OCI-LY1 (cell line): ENCODE data around the gene KDM2A.

ENCODE experiments used
- H2AFZ ChIP-seq: fragments of 200-600 bp; sonication (generic), shearing (Covaris generic); 2 replicates; pipeline ENCODE4 v1.6.0; 2014; ENCODE audit warnings: antibody characterized with exemption, mild to moderate bottlenecking, low read length
- H3F3A ChIP-seq: fragments of 200-600 bp; sonication (generic), shearing (Covaris generic); 2 replicates; pipeline ENCODE4 v1.6.0; 2014; ENCODE audit warnings: mild to moderate bottlenecking, antibody characterized with exemption, low read length, moderate library complexity; ENCODE audit not compliant: insufficient read depth
- H3K27ac ChIP-seq: fragments of 200-600 bp; sonication (generic); 2 replicates; pipeline ENCODE4 v1.5.1; 2014; ENCODE audit warnings: low read length, mixed run types, mild to moderate bottlenecking, low read depth; ENCODE audit not compliant: poor library complexity, severe bottlenecking
- H3K27me3 ChIP-seq: fragments of 200-600 bp; sonication (generic); 2 replicates; pipeline ENCODE4 v1.6.0; 2014; ENCODE audit warnings: antibody characterized with exemption, mild to moderate bottlenecking, low read length, moderate library complexity; ENCODE audit not compliant: insufficient read depth
- H3K36me3 ChIP-seq: fragments of 200-600 bp; sonication (generic); 2 replicates; pipeline ENCODE4 v1.6.1; 2014; ENCODE audit warnings: mild to moderate bottlenecking, antibody characterized with exemption, low read length, moderate library complexity, mixed read lengths; ENCODE audit not compliant: insufficient read depth
- H3K4me1 ChIP-seq: fragments of 200-600 bp; sonication (generic); 2 replicates; pipeline ENCODE4 v1.5.1; 2014; ENCODE audit warnings: mild to moderate bottlenecking, low read length, moderate library complexity; ENCODE audit not compliant: insufficient read depth, severe bottlenecking
- H3K4me2 ChIP-seq: fragments of 200-600 bp; sonication (generic), shearing (Covaris generic); 2 replicates; pipeline ENCODE4 v1.6.1; 2014; ENCODE audit warnings: low read length
- H3K4me3 ChIP-seq: fragments of 200-600 bp; sonication (generic); 2 replicates; pipeline ENCODE4 v1.5.1; 2014; ENCODE audit warnings: low read length, low read depth, mild to moderate bottlenecking, mixed read lengths; ENCODE audit not compliant: poor library complexity, severe bottlenecking
- H3K79me2 ChIP-seq: fragments of 200-600 bp; shearing (Covaris generic); 2 replicates; pipeline ENCODE4 v1.6.1; 2016; ENCODE audit warnings: mixed run types, low read length, mixed read lengths; ENCODE audit not compliant: insufficient read depth
- H3K9ac ChIP-seq: fragments of 200-600 bp; sonication (generic), shearing (Covaris generic); 2 replicates; pipeline ENCODE4 v1.6.1; 2014; ENCODE audit warnings: mild to moderate bottlenecking, low read length, mixed read lengths
- H3K9me2 ChIP-seq: fragments of 200-600 bp; sonication (generic), shearing (Covaris generic); 2 replicates; pipeline ENCODE4 v1.6.1; 2014; ENCODE audit warnings: low read depth, mild to moderate bottlenecking, low read length, mixed read lengths
- H3K9me3 ChIP-seq: fragments of 200-600 bp; shearing (Covaris generic); 2 replicates; pipeline ENCODE4 v1.6.1; 2014; ENCODE audit warnings: low read length, mixed read lengths
- H4K20me1 ChIP-seq: fragments of 200-600 bp; sonication (generic), shearing (Covaris generic); 2 replicates; pipeline ENCODE4 v1.6.0; 2016; ENCODE audit warnings: mild to moderate bottlenecking, low read length; ENCODE audit not compliant: insufficient read depth
- CTCF ChIP-seq: fragments of 200-600 bp; sonication (generic), shearing (Covaris generic); IDR thresholded peaks from 2 replicates; pipeline ENCODE4 v1.5.1; 2017; ENCODE audit warnings: mild to moderate bottlenecking, antibody characterized with exemption, low read length, moderate library complexity, mixed read lengths
- EZH2 ChIP-seq: fragments of 200-600 bp; sonication (generic), shearing (Covaris generic); IDR thresholded peaks from 2 replicates; pipeline ENCODE4 v1.8.0; 2017; ENCODE audit warnings: borderline replicate concordance, mixed run types, mild to moderate bottlenecking, antibody characterized with exemption, low read length, moderate library complexity, mixed read lengths

KDM2A gene

GRCh38 chr11:67307545-67308001 is 188.5 kb downstream of the KDM2A start:
- Histone ChIP-seq H3K27ac (no peak overlapping the region), H2AFZ (no peak overlapping the region), H3K4me1 (peaks cover 1% of the 10 kb centered on the region), H3K9ac (no peak overlapping the region), H3K9me2 (no peaks in the 10 kb centered on the region), H4K20me1 (no peaks in the 10 kb centered on the region), H3K9me3 (no peaks in the 10 kb centered on the region), H3K4me2 (no peak overlapping the region), H3K36me3 (peaks cover 4% of the 10 kb centered on the region), H3K4me3 (no peak overlapping the region), H3K27me3 (no peaks in the 10 kb centered on the region), H3K79me2 (no peaks in the 10 kb centered on the region), H3F3A (no peaks in the 10 kb centered on the region)
- no peak for TF ChIP-seq CTCF
- TF ChIP-seq EZH2: no peak
